GM19372 (cell line): ENCODE results near the gene OSBPL1A.
"Not testable (repeated sequence)": the region's sequence is repeated elsewhere in the genome, so short reads cannot be mapped to it uniquely, and the experiment has no call there.

Source experiments
- ATAC-seq: cut with Tn5 transposase; IDR thresholded peaks from one replicate; pipeline ENCODE4 v1.9.1; 2021; ENCODE audit warnings: mild to moderate bottlenecking, low read depth, moderate library complexity; ENCODE audit not compliant: unreplicated experiment

OSBPL1A gene

DNA sequence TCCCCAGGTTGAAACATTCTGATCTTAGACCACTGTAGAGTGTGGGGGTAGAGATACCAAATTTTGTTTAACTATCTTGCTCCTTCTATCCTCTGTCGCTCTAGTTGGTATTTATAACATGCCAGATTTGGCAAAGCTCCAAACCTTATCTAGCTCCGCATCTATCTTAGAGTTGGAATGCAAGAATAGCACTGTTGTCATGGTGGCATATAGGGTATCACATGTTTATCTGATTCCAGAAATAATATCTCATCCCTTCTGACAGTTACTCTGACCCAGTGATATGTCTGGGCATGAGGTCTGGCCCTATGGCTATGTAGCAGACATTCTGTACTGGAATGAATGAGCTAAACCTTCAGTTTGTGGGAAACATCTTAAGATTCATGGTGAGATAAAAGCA is 207.0 kb downstream of the OSBPL1A start:
- ATAC-seq = no peak

DNA sequence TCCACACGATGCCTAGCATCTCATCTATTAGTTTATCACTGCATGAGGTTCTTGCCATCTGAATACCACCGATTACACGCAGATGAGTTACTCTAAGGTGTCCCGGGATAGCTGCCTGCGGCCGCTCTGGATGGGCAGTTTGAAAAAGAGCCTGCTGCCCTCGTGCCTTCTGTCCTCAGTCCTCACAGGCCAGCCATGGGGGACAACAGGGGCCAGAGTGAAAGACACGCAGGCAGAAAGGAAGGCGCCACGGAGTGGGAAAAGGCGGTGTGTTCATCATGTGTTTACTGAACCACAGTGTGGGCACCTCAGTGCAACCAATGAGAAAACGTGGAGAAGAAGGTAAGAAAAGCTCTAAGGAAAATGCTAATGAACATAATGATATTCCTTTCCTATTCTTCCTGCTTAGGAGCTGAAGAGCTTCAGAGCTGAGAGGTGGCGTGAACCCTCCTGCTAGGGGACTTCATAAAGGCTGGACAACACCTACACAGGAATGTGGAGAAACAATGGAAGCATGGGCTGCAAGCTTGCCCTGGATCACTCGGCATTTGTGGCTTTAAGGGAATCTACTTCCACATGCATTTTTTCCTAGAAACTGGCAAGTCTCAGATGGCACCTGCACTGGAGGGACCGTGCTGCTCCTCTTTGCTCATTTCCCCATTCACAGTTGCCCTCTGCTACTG is 207.8 kb downstream of the OSBPL1A start:
- ATAC-seq = no peak

DNA sequence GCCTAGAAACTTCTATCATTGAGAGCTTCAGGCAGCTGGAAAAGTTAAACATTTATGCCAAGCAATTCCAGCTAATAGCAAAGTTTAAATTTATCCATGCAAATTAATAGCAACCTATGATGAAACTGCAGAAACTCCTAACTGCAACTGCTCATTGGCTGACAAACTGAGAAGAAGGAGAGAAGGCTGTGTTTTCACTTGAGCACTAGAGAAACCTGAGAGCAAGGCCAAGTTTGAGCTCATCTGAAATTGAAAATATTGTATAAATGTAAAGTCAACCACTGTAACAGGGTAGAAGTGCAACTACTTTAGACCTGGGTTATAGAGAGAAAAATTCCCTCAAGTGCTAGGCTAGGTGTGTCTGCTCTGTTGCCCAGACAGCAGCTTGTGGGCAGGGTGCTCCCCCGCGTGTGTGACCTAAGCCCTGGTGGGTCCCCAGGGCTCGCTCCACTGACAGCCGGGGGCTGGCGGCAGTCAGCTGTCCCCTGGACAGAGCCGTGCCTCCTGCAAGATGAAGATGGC is 208.6 kb downstream of the OSBPL1A start:
- peak; percentile 58 for ATAC-seq

DNA sequence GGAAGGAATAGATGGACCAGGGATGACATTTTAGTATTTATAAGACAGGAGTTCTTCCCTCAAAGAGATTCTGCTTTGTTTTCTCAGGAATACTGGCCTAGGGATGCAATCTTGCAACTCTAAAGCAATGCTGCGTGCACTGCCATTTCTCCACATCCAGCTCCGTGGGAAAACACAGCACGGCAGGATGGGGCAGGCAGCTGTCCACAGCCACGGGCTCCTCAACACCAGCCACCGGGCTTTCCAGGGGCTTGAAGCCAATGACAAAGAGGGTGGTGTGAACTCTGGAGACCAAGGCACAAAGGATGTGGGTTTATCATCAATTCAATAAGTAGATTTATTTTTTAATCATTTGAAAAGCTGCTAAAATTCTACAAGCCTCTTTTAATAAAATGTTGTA is 209.5 kb downstream of the OSBPL1A start:
- no peak for ATAC-seq

DNA sequence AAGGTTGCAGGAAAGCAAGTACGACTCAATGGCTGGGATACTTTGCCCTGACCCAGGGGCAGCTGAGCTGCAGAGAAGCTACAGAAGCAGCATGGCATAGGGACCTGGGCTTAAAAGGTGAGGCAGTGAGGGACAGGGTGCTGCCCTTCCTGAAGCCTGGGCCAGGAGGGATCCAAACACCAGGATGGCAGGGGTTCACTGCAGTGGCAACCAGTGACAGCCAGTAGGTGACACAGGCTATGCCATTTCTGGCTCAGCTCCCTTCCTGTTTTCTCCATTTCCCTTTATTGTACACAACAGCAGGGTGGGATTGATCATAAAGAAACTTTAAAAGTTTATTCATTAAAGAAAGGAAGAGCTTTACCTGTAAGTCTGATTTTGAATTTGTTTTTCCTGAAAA is 209.9 kb downstream of the OSBPL1A start:
- no peak for ATAC-seq

DNA sequence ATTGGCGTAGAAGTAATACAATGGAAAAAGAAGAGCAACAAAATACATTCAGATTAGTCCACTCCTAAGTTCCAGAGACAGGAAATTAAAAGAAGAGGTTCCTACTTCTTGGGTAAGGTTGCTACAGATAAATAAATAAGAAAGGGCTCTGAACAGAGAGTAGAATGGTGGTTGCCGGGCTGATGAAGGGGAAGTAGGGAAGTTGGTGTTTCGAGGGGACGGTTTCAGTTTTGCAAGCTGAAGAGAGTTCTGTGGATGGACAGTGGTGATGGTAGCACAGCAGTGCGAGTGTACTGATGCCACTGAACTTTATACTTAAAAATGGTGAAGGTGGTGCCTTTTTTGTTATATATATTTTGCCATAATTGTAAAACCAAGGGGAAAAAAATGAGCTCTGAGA is 210.6 kb downstream of the OSBPL1A start:
- peak; percentile 62 for ATAC-seq

DNA sequence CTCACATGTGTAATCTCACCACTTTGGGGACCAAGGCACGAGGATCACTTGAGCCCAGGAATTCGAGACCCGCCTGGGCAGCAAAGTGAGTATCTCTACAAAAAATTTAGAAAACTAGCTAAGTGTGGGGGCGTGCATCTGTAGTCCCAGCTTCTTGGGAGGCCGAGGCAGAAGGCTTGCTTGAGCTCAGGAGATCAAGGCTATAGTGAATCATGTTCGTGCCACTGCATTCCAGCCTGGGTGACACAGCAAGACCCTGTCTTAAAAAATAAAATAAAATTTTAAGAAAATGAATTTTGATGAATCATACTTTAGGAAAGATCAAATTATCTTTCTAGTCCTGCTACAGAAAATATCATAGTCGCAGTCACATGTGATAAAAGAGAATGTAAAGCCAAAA is 211.8 kb downstream of the OSBPL1A start:
- no peak for ATAC-seq

DNA sequence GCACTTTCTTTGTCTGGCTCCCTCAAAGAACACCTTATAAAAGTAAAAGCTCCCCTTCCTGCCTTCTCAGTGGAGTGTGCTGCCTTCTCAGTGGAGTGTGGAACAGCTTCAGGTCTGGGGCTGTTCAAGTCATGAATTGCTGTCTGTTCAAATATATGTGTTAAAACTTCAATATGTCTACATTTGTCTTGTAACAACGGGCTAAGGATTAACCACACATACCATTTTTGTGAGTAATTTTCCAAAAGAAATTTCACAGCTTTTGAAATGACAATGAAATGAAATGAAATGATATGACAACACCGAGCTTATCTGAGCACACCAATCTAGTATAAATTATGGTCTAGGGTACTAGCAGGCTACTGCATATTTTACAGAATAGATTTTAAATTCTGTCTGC is 215.8 kb downstream of the OSBPL1A start:
- no peak for ATAC-seq

DNA sequence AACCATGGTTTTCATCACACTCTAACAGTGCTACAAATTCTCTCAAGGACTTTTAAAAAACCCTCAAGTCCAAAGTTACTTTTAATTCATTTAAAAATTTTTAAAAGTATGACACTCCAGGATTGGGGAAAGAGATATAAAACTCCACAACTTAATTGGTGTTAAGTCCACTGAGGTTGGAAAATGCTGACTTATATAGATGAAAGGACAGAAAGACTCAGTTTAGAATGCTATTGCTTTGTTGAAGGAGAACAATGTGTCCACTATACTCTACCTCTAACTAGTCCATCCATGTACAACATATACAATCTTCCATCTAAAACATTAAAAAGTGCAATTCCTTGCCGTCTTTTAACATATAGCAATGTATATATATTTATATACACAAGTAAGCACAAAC is 217.6 kb downstream of the OSBPL1A start:
- ATAC-seq = no peak

DNA sequence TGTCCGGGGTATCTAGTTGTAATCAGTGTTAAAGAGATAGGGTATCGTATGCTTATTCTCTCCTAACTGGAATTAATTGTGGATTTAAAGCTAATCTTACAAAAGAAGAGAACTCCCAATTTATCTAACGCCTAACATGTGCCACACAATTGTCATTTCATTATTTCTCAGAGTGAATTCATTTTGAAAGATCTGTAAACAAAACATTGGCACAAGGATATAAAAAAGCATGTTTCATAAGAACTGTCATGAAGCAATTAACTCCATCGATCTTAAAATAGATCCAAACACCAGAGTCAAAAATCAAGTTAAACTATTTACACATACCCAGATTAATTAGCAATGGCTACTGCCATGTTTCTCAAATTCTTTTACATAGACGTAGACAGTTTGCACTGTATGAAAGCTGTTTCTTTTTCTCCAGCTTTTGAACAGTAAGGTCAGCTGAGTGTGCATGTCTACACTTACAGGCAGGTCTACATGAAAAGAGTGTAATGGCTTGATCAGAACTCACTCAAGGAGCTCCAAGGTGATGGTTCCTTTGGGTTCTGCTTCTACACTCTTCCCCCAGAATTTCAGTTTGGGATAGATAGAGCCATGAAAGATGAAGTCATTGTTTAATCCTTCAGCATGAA is 220.0 kb downstream of the OSBPL1A start:
- no peak for ATAC-seq

DNA sequence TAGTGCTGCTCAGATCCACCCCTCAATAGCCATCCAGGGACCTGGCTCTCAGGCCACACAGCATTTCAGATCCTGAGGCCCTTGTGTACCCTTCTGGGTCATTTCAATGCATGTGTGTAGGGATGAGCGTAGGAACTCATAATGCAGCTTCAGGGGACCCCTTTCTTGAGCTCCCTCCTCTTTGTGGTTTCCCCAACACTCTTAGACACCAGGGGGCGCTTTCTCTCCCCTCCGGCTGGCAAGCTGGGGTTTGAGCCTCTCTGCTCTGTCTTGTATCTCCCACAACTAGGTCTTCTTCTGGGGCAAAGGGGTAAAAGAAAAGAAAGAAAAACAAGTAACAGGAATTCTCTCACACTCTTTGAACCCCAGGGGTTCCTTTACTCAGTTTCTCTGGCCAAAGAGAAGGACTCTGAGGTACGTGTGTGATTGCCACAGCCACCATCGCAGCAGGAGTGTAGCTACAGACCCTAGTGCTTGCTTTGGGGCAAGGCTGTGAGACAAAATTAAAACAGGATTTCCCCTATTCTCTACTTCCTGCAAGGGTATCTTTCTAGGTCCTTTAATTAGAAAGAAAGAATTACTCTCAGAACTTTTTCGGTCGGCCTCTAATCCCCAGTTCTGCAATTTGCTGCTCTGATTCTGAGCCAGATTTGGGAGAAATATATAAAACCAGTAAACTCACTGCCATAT is 220.8 kb downstream of the OSBPL1A start:
- peak; percentile 90 for ATAC-seq

DNA sequence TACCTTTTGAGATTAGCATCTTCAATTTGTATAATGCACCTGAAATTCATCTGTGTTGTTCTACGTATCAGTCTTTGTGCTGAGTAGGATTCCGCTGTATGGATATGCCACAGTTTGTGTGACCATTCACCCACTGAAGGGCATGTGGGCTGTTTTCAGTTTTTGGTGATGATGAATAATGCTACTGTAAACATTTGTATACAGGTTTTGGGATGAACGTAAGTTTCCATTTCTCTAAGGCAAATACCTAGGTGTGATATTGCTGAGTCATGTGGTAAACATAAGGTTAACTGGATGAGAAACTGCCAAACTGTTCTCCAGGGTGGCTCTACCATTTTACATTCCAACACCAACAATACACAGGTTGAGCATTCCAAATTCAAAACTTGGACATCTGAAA is 223.6 kb downstream of the OSBPL1A start:
- ATAC-seq = no peak

DNA sequence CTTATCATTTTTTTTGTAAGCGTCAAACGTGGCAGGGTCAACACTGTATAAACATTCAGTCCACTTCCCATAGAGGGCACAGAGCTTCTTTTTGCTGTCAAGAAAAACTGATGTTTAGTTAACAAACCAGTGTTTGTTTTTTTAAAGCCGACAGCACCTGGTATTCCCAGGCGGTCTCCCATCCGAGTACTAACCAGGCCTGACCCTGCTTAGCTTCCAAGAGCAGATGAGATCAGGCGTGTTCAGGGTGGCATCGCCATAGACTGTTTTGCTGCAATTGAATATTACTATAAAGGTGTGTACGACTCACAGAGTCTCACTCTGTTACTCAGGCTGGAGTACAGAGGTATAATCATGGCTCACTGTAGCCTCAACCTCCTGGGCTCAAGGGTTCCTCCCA is 227.3 kb downstream of the OSBPL1A start:
- ATAC-seq = no peak

DNA sequence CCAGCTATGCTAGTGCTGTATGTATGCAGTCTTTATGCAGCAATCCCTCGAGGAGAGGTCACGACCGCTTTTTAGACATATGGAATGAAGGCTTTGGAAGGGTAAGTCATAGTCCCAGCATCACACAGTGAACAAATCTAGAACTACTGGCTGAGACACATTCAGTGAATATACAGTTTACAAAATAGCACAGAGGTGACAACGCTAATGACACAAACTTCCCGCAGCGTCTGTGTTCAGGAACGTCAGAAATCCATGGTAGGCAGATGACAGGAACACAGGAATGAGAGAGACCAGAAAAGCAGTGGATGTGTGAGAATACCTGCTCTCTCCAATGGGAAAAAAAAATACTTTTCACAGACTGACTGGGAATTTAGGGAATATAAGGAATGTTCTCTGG is 229.1 kb downstream of the OSBPL1A start:
- no peak for ATAC-seq

DNA sequence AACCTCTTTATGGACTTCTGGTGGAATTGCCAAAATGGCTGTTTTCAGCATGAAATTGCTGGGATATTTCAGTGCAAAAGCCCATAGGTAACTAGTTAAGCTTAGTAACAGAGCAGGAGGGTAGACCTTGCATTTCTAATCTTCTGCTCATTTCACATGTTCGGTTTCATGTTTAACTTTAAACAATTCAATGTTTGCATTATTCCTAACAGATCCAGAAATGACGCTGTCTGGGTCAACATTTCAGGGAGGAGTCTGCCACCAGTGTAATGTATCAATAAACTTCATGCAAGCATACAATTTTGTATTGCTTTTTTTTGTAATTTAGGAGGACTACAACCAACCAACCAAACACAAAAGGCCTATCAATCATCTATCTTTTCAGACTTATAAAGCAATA is 236.3 kb downstream of the OSBPL1A start:
- ATAC-seq = no peak

DNA sequence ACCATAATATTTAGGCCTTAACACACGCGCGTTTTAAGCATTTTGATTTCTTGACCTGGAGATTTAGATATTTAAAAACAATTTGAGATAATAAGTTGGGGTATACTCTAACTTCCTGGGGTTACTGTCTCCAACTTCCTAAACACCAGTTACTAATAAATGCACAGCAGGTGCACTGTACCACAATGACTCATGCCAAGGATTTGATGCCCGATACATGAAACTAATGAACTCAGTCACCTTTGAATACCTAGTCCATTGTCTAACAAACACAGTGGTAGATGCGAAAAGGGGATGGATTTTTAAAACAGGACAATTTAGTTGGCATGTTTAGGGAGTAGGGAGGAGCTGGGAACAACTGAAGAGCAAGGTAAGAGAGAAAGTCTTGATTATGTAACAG is 237.5 kb downstream of the OSBPL1A start:
- no peak for ATAC-seq

DNA sequence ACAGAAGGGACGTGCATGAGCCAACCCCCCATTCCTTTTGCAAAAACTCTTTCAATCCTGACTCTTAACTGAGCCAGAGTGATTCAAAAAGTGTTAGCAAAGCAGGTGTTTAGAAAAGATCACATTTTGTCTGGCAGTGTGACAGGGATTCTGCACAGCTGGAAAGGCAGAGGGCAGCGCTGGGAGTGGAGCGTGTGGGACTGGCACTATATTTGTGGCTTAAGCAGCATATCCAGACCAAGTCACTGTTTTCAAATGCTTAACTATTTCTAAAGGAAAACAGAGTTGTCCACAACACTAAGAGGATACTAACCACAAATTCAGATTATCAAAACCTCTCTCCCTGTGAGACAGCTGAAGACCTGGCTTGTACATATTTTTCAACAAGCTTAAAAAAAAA is 239.8 kb downstream of the OSBPL1A start:
- ATAC-seq = no peak

DNA sequence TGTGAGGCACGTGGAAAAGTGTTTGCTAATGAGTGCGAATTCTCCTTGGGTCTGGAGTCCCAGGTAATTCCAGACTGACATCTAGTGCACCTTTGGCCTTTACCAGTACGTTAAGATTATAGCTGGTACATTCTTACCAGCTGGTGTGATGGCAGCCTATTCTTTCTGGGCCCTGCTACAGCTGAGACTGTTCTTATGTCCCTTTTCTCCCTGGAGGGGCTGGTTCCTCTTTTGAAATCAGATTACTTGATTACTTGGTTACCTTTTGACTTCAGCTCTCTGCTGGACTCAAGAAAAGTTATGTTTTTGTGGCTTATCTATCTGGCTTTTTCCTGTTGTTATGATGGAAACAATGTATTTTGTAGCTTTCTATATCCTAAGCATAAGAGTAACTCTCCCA is 244.2 kb downstream of the OSBPL1A start:
- ATAC-seq = no peak

DNA sequence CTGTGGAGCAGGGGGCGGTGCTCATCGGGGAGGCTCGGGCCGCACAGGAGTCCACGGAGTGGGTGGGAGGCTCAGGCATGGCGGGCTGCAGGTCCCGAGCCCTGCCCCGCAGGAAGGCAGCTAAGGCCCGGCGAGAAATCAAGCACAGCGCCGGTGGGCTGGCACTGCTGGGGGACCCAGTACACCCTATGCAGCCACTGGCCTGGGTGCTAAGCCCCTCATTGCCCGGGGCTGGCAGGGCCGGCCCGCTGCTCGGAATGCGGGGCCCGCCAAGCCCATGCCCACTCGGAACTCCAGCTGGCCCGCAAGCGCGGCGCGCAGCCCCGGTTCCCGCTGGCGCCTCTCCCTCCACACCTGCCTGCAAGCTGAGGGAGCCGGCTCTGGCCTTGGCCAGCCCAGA is 248.0 kb downstream of the OSBPL1A start:
- ATAC-seq = not testable (repeated sequence)

DNA sequence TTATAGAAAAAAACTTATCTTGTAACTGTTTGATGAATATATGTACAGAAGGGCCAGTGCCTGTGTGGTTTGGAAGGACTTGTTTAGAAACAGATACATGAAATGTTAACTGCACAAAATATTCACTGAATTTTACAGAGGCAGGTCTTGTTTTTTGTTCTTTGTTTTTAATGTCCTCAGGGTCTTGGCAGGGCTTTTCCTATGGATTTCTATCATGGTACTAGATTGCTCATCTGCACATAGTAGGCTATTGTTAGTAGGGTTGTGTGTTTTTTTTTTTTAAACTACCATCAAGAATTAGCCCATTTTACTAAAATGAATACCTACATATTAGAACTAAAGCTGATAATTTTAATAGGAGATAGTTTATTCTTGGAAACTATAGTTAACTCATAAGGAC is 255.2 kb downstream of the OSBPL1A start:
- ATAC-seq = no peak

DNA sequence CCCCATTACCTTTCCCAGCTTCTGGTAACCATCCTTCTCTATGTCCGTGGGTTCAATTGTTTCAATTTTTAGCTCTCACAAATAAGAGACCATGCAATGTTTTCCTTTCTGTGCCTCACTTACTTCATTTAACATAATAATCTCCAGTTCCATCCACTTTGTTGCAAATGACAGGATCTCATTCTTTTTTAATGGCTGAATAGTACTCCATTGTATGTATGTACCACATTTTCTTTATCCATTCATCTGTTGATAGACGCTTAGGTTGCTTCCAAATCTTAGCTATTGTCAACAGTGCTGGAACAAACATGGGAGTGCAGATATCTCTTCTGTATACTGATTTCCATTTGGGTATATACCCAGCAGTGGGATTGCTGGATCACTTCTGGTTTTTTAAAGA is 256.9 kb downstream of the OSBPL1A start:
- no peak for ATAC-seq
